ENCODE results near the gene MAML2.

The MAML2 gene

GRCh38 chr11:96319898-96320656 is 22.9 kb downstream of the MAML2 start:
- in situ Hi-C loops (cut with MboI; ENCODE audit: low sequenced_read_pairs): no loop called here

GRCh38 chr11:96318850-96319249 is 24.1 kb downstream of the MAML2 start:
- in situ Hi-C loops (cut with MboI; ENCODE audit: low sequenced_read_pairs): no loop called here

GRCh38 chr11:96318399-96318798 is 24.6 kb downstream of the MAML2 start:
- in situ Hi-C loops (cut with MboI; ENCODE audit: low sequenced_read_pairs): no loop called here

- in situ Hi-C loops (cut with MboI; ENCODE audit: low sequenced_read_pairs): no loop called here
These were observed 25.0 kb downstream of the MAML2 start for GRCh38 chr11:96317985-96318384.

- in situ Hi-C loops (cut with MboI; ENCODE audit: low sequenced_read_pairs): no loop called here
These were observed 25.4 kb downstream of the MAML2 start for GRCh38 chr11:96317571-96317970.

- in situ Hi-C loops (cut with MboI; ENCODE audit: low sequenced_read_pairs): no loop called here
These were observed 26.1 kb downstream of the MAML2 start for GRCh38 chr11:96316869-96317268.

- in situ Hi-C loops (cut with MboI; ENCODE audit: low sequenced_read_pairs): no loop called here
These were observed 27.5 kb downstream of the MAML2 start for GRCh38 chr11:96315476-96315875.

GRCh38 chr11:96314326-96315020 is 28.5 kb downstream of the MAML2 start:
- in situ Hi-C loops (cut with MboI; ENCODE audit: low sequenced_read_pairs): no loop called here

GRCh38 chr11:96313163-96313562 is 29.8 kb downstream of the MAML2 start:
- in situ Hi-C loops (cut with MboI; ENCODE audit: low sequenced_read_pairs): no loop called here

GRCh38 chr11:96311120-96311568 is 31.9 kb downstream of the MAML2 start:
- in situ Hi-C loops (cut with MboI; ENCODE audit: low sequenced_read_pairs): no loop called here

GRCh38 chr11:96310236-96310635 is 32.8 kb downstream of the MAML2 start:
- in situ Hi-C loops (cut with MboI; ENCODE audit: low sequenced_read_pairs): no loop called here

- in situ Hi-C loops (cut with MboI; ENCODE audit: low sequenced_read_pairs): no loop called here
These were observed 33.4 kb downstream of the MAML2 start for GRCh38 chr11:96309643-96310017.

- in situ Hi-C loops (cut with MboI; ENCODE audit: low sequenced_read_pairs): no loop called here
These were observed 33.9 kb downstream of the MAML2 start for GRCh38 chr11:96309016-96309642.

GRCh38 chr11:96307776-96308140 is 35.2 kb downstream of the MAML2 start:
- in situ Hi-C loops (cut with MboI; ENCODE audit: low sequenced_read_pairs): no loop called here

GRCh38 chr11:96306933-96307775 is 35.8 kb downstream of the MAML2 start:
- in situ Hi-C loops (cut with MboI; ENCODE audit: low sequenced_read_pairs): no loop called here

GRCh38 chr11:96306600-96306932 is 36.4 kb downstream of the MAML2 start:
- in situ Hi-C loops (cut with MboI; ENCODE audit: low sequenced_read_pairs): no loop called here

- in situ Hi-C loops (cut with MboI; ENCODE audit: low sequenced_read_pairs): no loop called here
These were observed 36.9 kb downstream of the MAML2 start for GRCh38 chr11:96306071-96306470.

GRCh38 chr11:96303980-96304379 is 39.0 kb downstream of the MAML2 start:
- in situ Hi-C loops (cut with MboI; ENCODE audit: low sequenced_read_pairs): no loop called here

- in situ Hi-C loops (cut with MboI; ENCODE audit: low sequenced_read_pairs): no loop called here
These were observed 39.9 kb downstream of the MAML2 start for GRCh38 chr11:96303064-96303463.

- in situ Hi-C loops (cut with MboI; ENCODE audit: low sequenced_read_pairs): no loop called here
These were observed 41.2 kb downstream of the MAML2 start for GRCh38 chr11:96301818-96302217.

GRCh38 chr11:96299155-96299888 is 43.7 kb downstream of the MAML2 start:
- in situ Hi-C loops (cut with MboI; ENCODE audit: low sequenced_read_pairs): no loop called here

Data from HL-60/S4 (cell line).